CD4-positive, alpha-beta T cell (primary cell): Measurements from ENCODE around the gene AADAT. TPM values are rescaled to one million over a fixed set of nuclear protein-coding genes. Genes with fewer than 3 reads are reported as not detected.

Source experiments
- ATAC-seq: fragments of 200-7000 bp; cut with Tn5 transposase; one replicate; pipeline ENCODE4 v1.10.0; 2022; ENCODE audit warnings: mild to moderate bottlenecking; ENCODE audit not compliant: poor library complexity
- CTCF ChIA-PET: fragments of 350-600 bp; sonication (Branson Sonifier 250); formaldehyde crosslinking; loops from one replicate; lab custom pipeline; 2021; ENCODE audit warnings: antibody characterized with exemption, inconsistent platforms; lab: Charles Lee
- POLR2A ChIA-PET: fragments of 350-600 bp; sonication (Branson Sonifier 250); formaldehyde crosslinking; loops from one replicate; lab custom pipeline; 2021; ENCODE audit warnings: antibody characterized with exemption, inconsistent platforms; lab: Charles Lee
- DNase-seq, 14 experiments: peaks; one replicate each; pipeline ENCODE4 v3.0.0-alpha.2; 2013 to 2020; ENCODE audit warnings: mixed read lengths in 2 of 14
- H3K27ac ChIP-seq, 2 donors: one replicate each; pipeline versions ENCODE4 v1.5.1 to v1.7.0; 2013; ENCODE audit warnings: low read length in 2 of 2, low read depth in 1 of 2, mild to moderate bottlenecking in 1 of 2
- H3K27me3 ChIP-seq, 2 experiments: 1 replicate in 1 of 2; 2 replicates in 1 of 2; pipeline versions ENCODE4 v1.6.1 to v1.7.0; 2013; ENCODE audit warnings: low read length in 2 of 2, control low read depth in 1 of 2, mild to moderate bottlenecking in 1 of 2, moderate library complexity in 1 of 2; ENCODE audit not compliant: insufficient read depth in 2 of 2, control insufficient read depth in 1 of 2
- H3K36me3 ChIP-seq: one replicate; pipeline ENCODE4 v1.6.1; 2013; ENCODE audit warnings: low read length, control low read depth; ENCODE audit not compliant: insufficient read depth
- H3K4me1 ChIP-seq: one replicate; pipeline ENCODE4 v1.6.1; 2013; ENCODE audit warnings: low read length, control low read depth; ENCODE audit not compliant: insufficient read depth
- H3K4me3 ChIP-seq: one replicate; pipeline ENCODE4 v1.5.1; 2013; ENCODE audit warnings: mild to moderate bottlenecking, low read length, moderate library complexity
- H3K9me3 ChIP-seq, 2 experiments: 1 replicate in 1 of 2; 2 replicates in 1 of 2; pipeline versions ENCODE4 v1.6.1 to v1.7.0; 2013; ENCODE audit warnings: low read length in 2 of 2, mild to moderate bottlenecking in 2 of 2, control low read depth in 1 of 2, moderate library complexity in 1 of 2; ENCODE audit not compliant: control insufficient read depth in 1 of 2, insufficient read depth in 1 of 2
- H3K27ac Mint-ChIP-seq: one replicate; pipeline ENCODE4 v1.8.0; 2020; ENCODE audit warnings: mixed read lengths
- H3K27me3 Mint-ChIP-seq: one replicate; pipeline ENCODE4 v1.8.0; 2021; ENCODE audit warnings: mixed read lengths
- H3K36me3 Mint-ChIP-seq: one replicate; pipeline ENCODE4 v1.8.0; 2021; ENCODE audit warnings: low read depth, mixed read lengths
- H3K4me1 Mint-ChIP-seq: one replicate; pipeline ENCODE4 v1.8.0; 2021; ENCODE audit warnings: low read depth, mixed read lengths
- H3K4me3 Mint-ChIP-seq: one replicate; pipeline ENCODE4 v1.8.0; 2020; ENCODE audit warnings: mild to moderate bottlenecking, mixed read lengths
- H3K9me3 Mint-ChIP-seq: one replicate; pipeline ENCODE4 v1.8.0; 2020; ENCODE audit warnings: mixed read lengths
- intact Hi-C, 2 experiments: fragments of 100-400 bp; cut with DNase I in 1 of 2; cut with micrococcal nuclease in 1 of 2; formaldehyde crosslinking; loops; one replicate each; pipeline versions ENCODE4 v1.15.1 to v1.9.0; 2023 to 2025; cut with DNase I, micrococcal nuclease
- polyA plus RNA-seq, 2 donors: library from polyadenylated mRNA; unstranded; fragments of 120-200 nt; gene quantifications; one replicate each; pipeline ENCODE4 v1.2.1, GENCODE V29; 2013
- total RNA-seq, 174 experiments: library from RNA in 2 of 174; stranded (reverse) in 2 of 174; gene quantifications; one replicate each; pipeline ENCODE4 v1.2.3 and lab custom pipeline; 2021 to 2026
- TF ChIP-seq, protein P1 (sequence below): fragments of 200-600 bp; IDR thresholded peaks from one replicate; pipeline ENCODE4 v1.8.0; 2022; ENCODE audit warnings: antibody characterized with exemption, mild to moderate bottlenecking

The AADAT gene
- total RNA-seq, result not detected
- not detected for polyA plus RNA-seq (2013, experiment 1 of 2)
- polyA plus RNA-seq (2013, experiment 2 of 2), result 0.26 TPM
- 0 to 0.28 (median 0) reads per million in 172 experiments for total RNA-seq (lab: John Stamatoyannopoulos, UW)

GRCh38 chr4:170089668-170090351 lies at the start of gene AADAT:
Gene AADAT, minus strand, starts transcription at chr4:170089956. Its CDS starts 266 bp downstream, at chr4:170089690.
- Histone ChIP-seq H3K36me3 (no peaks in the 10 kb centered on the region), H3K4me1 (peaks cover 6% of the 10 kb centered on the region), H3K27me3 (peaks cover 9 to 31% of the 10 kb centered on the region in 2 experiments), H3K9me3 (peaks cover 0 to 11% of the 10 kb centered on the region in 2 experiments), H3K4me3 (no peak within 1 kb of the TSS), H3K27ac (no peak within 1 kb of the TSS)
- peak within 1 kb of the TSS; percentile 30 for H3K4me3 Mint-ChIP-seq
- H3K27me3 Mint-ChIP-seq, result peaks cover 51% of the 10 kb centered on the region
- no peaks in the 10 kb centered on the region for H3K36me3 Mint-ChIP-seq
- peaks cover 5% of the 10 kb centered on the region for H3K4me1 Mint-ChIP-seq
- TF ChIP-seq, protein P1, sequence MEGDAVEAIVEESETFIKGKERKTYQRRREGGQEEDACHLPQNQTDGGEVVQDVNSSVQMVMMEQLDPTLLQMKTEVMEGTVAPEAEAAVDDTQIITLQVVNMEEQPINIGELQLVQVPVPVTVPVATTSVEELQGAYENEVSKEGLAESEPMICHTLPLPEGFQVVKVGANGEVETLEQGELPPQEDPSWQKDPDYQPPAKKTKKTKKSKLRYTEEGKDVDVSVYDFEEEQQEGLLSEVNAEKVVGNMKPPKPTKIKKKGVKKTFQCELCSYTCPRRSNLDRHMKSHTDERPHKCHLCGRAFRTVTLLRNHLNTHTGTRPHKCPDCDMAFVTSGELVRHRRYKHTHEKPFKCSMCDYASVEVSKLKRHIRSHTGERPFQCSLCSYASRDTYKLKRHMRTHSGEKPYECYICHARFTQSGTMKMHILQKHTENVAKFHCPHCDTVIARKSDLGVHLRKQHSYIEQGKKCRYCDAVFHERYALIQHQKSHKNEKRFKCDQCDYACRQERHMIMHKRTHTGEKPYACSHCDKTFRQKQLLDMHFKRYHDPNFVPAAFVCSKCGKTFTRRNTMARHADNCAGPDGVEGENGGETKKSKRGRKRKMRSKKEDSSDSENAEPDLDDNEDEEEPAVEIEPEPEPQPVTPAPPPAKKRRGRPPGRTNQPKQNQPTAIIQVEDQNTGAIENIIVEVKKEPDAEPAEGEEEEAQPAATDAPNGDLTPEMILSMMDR, result no peak
- no peak within 1 kb of the TSS for H3K27ac Mint-ChIP-seq
- ChIA-PET CTCF (no interaction called here), POLR2A (no interaction called here)
- no peak for ATAC-seq
- DNase-seq, result peak in 2 of 14 experiments; percentile 6 to 9
- no peaks in the 10 kb centered on the region for H3K9me3 Mint-ChIP-seq
- intact Hi-C loops, result no loop called here

DNA sequence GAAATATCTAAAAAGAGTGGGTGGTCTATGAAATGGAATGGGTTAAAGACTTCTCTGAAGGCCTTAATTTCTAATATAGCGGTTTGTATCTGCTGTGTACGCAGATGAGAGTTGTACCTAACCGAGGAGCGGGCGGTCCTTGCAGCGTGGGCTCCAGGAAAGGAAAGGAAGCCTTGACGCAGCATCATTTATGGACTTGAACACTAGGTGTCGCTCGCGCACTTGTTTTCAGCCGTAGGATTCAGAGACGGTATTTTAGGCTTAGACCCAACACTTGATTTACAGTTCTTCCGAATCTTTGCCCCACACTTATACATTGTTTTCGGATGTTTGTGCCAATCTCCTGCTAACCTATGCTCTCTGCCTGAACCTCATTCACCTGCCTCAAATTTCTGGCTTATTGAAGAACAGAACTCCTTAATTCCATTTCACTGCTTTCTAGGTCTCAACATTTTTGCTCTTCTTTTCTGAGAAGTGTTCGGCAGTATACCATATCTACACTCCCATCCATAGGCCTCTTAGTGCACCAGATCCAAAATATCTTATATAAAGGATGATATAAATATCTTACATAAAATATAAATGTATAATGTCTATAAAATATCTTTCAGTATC lies 48.9 kb upstream of the AADAT start:
- ChIA-PET POLR2A (no interaction called here), CTCF (no interaction called here)
- intact Hi-C loops, result no loop called here
- H3K36me3 Mint-ChIP-seq, result no peaks in the 10 kb centered on the region
- H3K9me3 Mint-ChIP-seq, result no peaks in the 10 kb centered on the region
- no peak overlapping the region for H3K4me3 Mint-ChIP-seq
- ATAC-seq, result no peak
- H3K4me1 Mint-ChIP-seq, result peaks cover 6% of the 10 kb centered on the region
- peak; percentile 28 to 77 (median 52) for DNase-seq
- H3K36me3 ChIP-seq, result no peaks in the 10 kb centered on the region
- H3K27ac Mint-ChIP-seq, result no peak overlapping the region
- TF ChIP-seq, protein P1, result peak; percentile 89
- no peak overlapping the region for H3K27ac ChIP-seq
- peaks cover 3% of the 10 kb centered on the region for H3K4me1 ChIP-seq
- H3K27me3 ChIP-seq, result no peaks in the 10 kb centered on the region
- H3K9me3 ChIP-seq, result no peaks in the 10 kb centered on the region
- peaks cover 6% of the 10 kb centered on the region for H3K27me3 Mint-ChIP-seq
- H3K4me3 ChIP-seq, result no peak overlapping the region

GRCh38 chr4:170137927-170138326 lies 48.2 kb upstream of the AADAT start:
- ChIA-PET CTCF (no interaction called here), POLR2A (no interaction called here)
- DNase-seq (no peak), ATAC-seq (no peak)
- H3K36me3 Mint-ChIP-seq, result no peaks in the 10 kb centered on the region
- no peaks in the 10 kb centered on the region for H3K36me3 ChIP-seq
- H3K4me3 ChIP-seq, result no peak overlapping the region
- no peak overlapping the region for H3K27ac Mint-ChIP-seq
- intact Hi-C loops, result no loop called here
- TF ChIP-seq, protein P1, result no peak
- no peak overlapping the region for H3K4me3 Mint-ChIP-seq
- peaks cover 3% of the 10 kb centered on the region for H3K9me3 Mint-ChIP-seq
- peaks cover 4 to 5% of the 10 kb centered on the region in 2 experiments for H3K9me3 ChIP-seq
- H3K4me1 Mint-ChIP-seq, result peaks cover 6% of the 10 kb centered on the region
- no peaks in the 10 kb centered on the region for H3K27me3 ChIP-seq
- peaks cover 3% of the 10 kb centered on the region for H3K4me1 ChIP-seq
- H3K27me3 Mint-ChIP-seq, result peaks cover 6% of the 10 kb centered on the region
- no peak overlapping the region for H3K27ac ChIP-seq
